ENCODE measurements around the gene MACROH2A1.

Gene MACROH2A1

DNA sequence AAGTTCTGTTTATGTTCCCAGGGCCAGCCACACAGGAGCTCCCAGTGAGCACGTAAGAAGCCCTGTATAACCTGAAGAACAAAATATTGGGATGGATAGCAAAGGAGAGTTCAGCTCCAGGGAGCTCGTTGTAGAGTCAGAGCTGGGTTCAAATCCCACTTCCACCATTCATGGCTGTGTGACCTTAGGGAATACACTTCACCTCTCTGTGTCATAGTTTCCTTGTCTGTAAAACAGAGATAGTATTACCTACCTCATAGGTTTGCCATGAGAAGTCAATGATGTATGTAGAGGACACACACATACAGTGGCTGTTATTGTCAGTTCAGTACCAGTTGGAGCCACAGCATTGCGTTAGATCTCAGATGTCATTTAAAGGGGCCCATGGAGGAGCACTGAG, 67.4 kb downstream of the MACROH2A1 start:
- Histone ChIP-seq H3K9ac (ENCODE audit: low read length) (no peak overlapping the region), H3F3A (ENCODE audit: insufficient read depth) (no peaks in the 10 kb centered on the region; the same call in 1 of the 2 replicates), H3K4me2 (ENCODE audit: low read depth, low read length, poor library complexity, severe bottlenecking) (no peak overlapping the region), H3K27me3 (ENCODE audit: low read length) (no peaks in the 10 kb centered on the region), H2AFZ (ENCODE audit: low read depth, low read length, severe bottlenecking) (no peak overlapping the region), H3K36me3 (ENCODE audit: low read length) (no peaks in the 10 kb centered on the region), H3K79me2 (ENCODE audit: insufficient read depth, low read length) (no peaks in the 10 kb centered on the region), H4K20me1 (ENCODE audit: low read depth, low read length) (no peaks in the 10 kb centered on the region), H3K4me3 (ENCODE audit: insufficient read depth, low read length, poor library complexity, severe bottlenecking) (no peak overlapping the region), H3K9me2 (replicated peaks; ENCODE audit: insufficient read depth, low read length) (no peaks in the 10 kb centered on the region), H3K9me3 (ENCODE audit: insufficient read depth, low read length) (no peaks in the 10 kb centered on the region), H3K27ac (ENCODE audit: low read depth, low read length) (no peak overlapping the region)
- TF ChIP-seq EZH2phosphoT487 (conservative IDR thresholded peaks at IDR 0.05; ENCODE audit: low read length) = no peak
- TF ChIP-seq, protein P1, sequence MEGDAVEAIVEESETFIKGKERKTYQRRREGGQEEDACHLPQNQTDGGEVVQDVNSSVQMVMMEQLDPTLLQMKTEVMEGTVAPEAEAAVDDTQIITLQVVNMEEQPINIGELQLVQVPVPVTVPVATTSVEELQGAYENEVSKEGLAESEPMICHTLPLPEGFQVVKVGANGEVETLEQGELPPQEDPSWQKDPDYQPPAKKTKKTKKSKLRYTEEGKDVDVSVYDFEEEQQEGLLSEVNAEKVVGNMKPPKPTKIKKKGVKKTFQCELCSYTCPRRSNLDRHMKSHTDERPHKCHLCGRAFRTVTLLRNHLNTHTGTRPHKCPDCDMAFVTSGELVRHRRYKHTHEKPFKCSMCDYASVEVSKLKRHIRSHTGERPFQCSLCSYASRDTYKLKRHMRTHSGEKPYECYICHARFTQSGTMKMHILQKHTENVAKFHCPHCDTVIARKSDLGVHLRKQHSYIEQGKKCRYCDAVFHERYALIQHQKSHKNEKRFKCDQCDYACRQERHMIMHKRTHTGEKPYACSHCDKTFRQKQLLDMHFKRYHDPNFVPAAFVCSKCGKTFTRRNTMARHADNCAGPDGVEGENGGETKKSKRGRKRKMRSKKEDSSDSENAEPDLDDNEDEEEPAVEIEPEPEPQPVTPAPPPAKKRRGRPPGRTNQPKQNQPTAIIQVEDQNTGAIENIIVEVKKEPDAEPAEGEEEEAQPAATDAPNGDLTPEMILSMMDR (IDR thresholded peaks at IDR 0.05; ENCODE audit: insufficient read depth, low read length, poor library complexity, severe bottlenecking) = no peak

DNA sequence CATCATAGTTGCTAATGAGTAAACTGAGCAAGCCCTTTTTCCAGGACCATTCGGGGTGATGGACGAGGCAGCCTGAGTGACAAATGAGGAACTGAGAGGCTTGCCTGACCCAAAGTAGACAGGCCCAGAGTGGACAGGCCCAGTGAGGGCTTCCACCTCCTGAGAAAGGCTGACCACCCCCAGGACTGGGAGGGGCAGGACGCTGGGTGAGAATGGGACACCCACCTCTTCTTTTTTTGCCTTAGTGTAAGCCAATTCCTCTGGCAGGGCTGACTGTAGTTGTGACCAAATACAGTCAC, 68.3 kb downstream of the MACROH2A1 start:
- Histone ChIP-seq H4K20me1 (ENCODE audit: low read depth, low read length) (no peaks in the 10 kb centered on the region), H3F3A (ENCODE audit: insufficient read depth) (no peaks in the 10 kb centered on the region; the same call in 1 of the 2 replicates), H3K9ac (ENCODE audit: low read length) (no peak overlapping the region), H2AFZ (ENCODE audit: low read depth, low read length, severe bottlenecking) (no peak overlapping the region), H3K79me2 (ENCODE audit: insufficient read depth, low read length) (no peaks in the 10 kb centered on the region), H3K4me2 (ENCODE audit: low read depth, low read length, poor library complexity, severe bottlenecking) (no peak overlapping the region), H3K9me2 (replicated peaks; ENCODE audit: insufficient read depth, low read length) (no peaks in the 10 kb centered on the region), H3K9me3 (ENCODE audit: insufficient read depth, low read length) (no peaks in the 10 kb centered on the region), H3K27me3 (ENCODE audit: low read length) (no peaks in the 10 kb centered on the region), H3K27ac (ENCODE audit: low read depth, low read length) (no peak overlapping the region), H3K36me3 (ENCODE audit: low read length) (no peaks in the 10 kb centered on the region), H3K4me3 (ENCODE audit: insufficient read depth, low read length, poor library complexity, severe bottlenecking) (no peak overlapping the region)
- no peak for TF ChIP-seq EZH2phosphoT487 (conservative IDR thresholded peaks at IDR 0.05; ENCODE audit: low read length)
- TF ChIP-seq, protein P1 (IDR thresholded peaks at IDR 0.05; ENCODE audit: insufficient read depth, low read length, poor library complexity, severe bottlenecking) = no peak

GRCh38 chr5:135329913-135330797, 68.9 kb downstream of the MACROH2A1 start:
- H3K79me2 ChIP-seq (ENCODE audit: insufficient read depth, low read length) = no peaks in the 10 kb centered on the region
- no peaks in the 10 kb centered on the region for H3K9me3 ChIP-seq (ENCODE audit: insufficient read depth, low read length)
- no peak overlapping the region for H3K27ac ChIP-seq (ENCODE audit: low read depth, low read length)
- H3K9ac ChIP-seq (ENCODE audit: low read length) = no peak overlapping the region
- no peaks in the 10 kb centered on the region for H4K20me1 ChIP-seq (ENCODE audit: low read depth, low read length)
- H3F3A ChIP-seq (ENCODE audit: insufficient read depth) = no peaks in the 10 kb centered on the region; the same call in 1 of the 2 replicates
- no peak overlapping the region for H2AFZ ChIP-seq (ENCODE audit: low read depth, low read length, severe bottlenecking)
- TF ChIP-seq, protein P1 (IDR thresholded peaks at IDR 0.05; ENCODE audit: insufficient read depth, low read length, poor library complexity, severe bottlenecking) = no peak
- no peak for TF ChIP-seq EZH2phosphoT487 (conservative IDR thresholded peaks at IDR 0.05; ENCODE audit: low read length)
- no peak overlapping the region for H3K4me2 ChIP-seq (ENCODE audit: low read depth, low read length, poor library complexity, severe bottlenecking)
- H3K27me3 ChIP-seq (ENCODE audit: low read length) = no peaks in the 10 kb centered on the region
- H3K9me2 ChIP-seq (replicated peaks; ENCODE audit: insufficient read depth, low read length) = no peaks in the 10 kb centered on the region
- no peak overlapping the region for H3K4me3 ChIP-seq (ENCODE audit: insufficient read depth, low read length, poor library complexity, severe bottlenecking)
- no peaks in the 10 kb centered on the region for H3K36me3 ChIP-seq (ENCODE audit: low read length)
